ENCODE measurements around the gene DDN.

The DDN gene

GRCh38 chr12:48999371-49000131, at the start of gene DDN:
DDN (minus strand) TSS chr12:48999375; CDS start chr12:48999287, 88 bp downstream.
- DNase-seq (ENCODE audit: low read depth, low spot score), result no peak
- Histone ChIP-seq H3K9me3 (ENCODE audit: low read depth, low read length) (no peaks in the 10 kb centered on the region), H3K36me3 (ENCODE audit: insufficient read depth, low read length) (peaks cover 12% of the 10 kb centered on the region; the same call in 1 of the 2 replicates), H3K9ac (ENCODE audit: insufficient read length) (peak within 1 kb of the TSS; percentile 67), H3K27ac (no peak within 1 kb of the TSS), H3K4me3 (peak within 1 kb of the TSS; percentile 82)
- TF ChIP-seq POLR2AphosphoS5 (IDR thresholded peaks at IDR 0.05; ENCODE audit: borderline replicate concordance, low read depth, low read length) (no peak; the same call in 1 of the 2 replicates), FOXP2 (optimal IDR thresholded peaks at IDR 0.05; ENCODE audit: control extremely low read depth, extremely low read length, insufficient read depth) (no peak), EZH2 (IDR thresholded peaks at IDR 0.05) (no peak)

GRCh38 chr12:49048953-49049352, 49.8 kb upstream of the DDN start:
- H3K9ac ChIP-seq (ENCODE audit: insufficient read length), result no peak overlapping the region
- TF ChIP-seq FOXP2 (optimal IDR thresholded peaks at IDR 0.05; ENCODE audit: control extremely low read depth, extremely low read length, insufficient read depth) (no peak), EZH2 (IDR thresholded peaks at IDR 0.05) (no peak), POLR2AphosphoS5 (IDR thresholded peaks at IDR 0.05; ENCODE audit: borderline replicate concordance, low read depth, low read length) (no peak)
- no peak overlapping the region for H3K27ac ChIP-seq
- peaks cover 95% of the 10 kb centered on the region for H3K36me3 ChIP-seq (ENCODE audit: insufficient read depth, low read length)
- H3K9me3 ChIP-seq (ENCODE audit: low read depth, low read length), result no peaks in the 10 kb centered on the region
- DNase-seq (ENCODE audit: low read depth, low spot score), result no peak
- H3K4me3 ChIP-seq, result no peak overlapping the region

GRCh38 chr12:49046129-49046895, 47.1 kb upstream of the DDN start:
- H3K27ac ChIP-seq, result no peak overlapping the region
- no peak for TF ChIP-seq EZH2 (IDR thresholded peaks at IDR 0.05)
- H3K4me3 ChIP-seq, result no peak overlapping the region
- H3K36me3 ChIP-seq (ENCODE audit: insufficient read depth, low read length), result peaks cover 95% of the 10 kb centered on the region
- no peak overlapping the region for H3K9ac ChIP-seq (ENCODE audit: insufficient read length)
- H3K9me3 ChIP-seq (ENCODE audit: low read depth, low read length), result no peaks in the 10 kb centered on the region
- DNase-seq (ENCODE audit: low read depth, low spot score), result no peak

- TF ChIP-seq EZH2 (IDR thresholded peaks at IDR 0.05), result no peak
- TF ChIP-seq POLR2AphosphoS5 (IDR thresholded peaks at IDR 0.05; ENCODE audit: borderline replicate concordance, low read depth, low read length), result no peak
- no peak for TF ChIP-seq FOXP2 (optimal IDR thresholded peaks at IDR 0.05; ENCODE audit: control extremely low read depth, extremely low read length, insufficient read depth)
- no peak for DNase-seq (ENCODE audit: low read depth, low spot score)
- Histone ChIP-seq H3K27ac (no peak overlapping the region), H3K36me3 (ENCODE audit: insufficient read depth, low read length) (peaks cover 92% of the 10 kb centered on the region), H3K9me3 (ENCODE audit: low read depth, low read length) (no peaks in the 10 kb centered on the region), H3K4me3 (no peak overlapping the region), H3K9ac (ENCODE audit: insufficient read length) (no peak overlapping the region)
Measured at GRCh38 chr12:49044660-49045059, 45.5 kb upstream of the DDN start.

- H3K36me3 ChIP-seq (ENCODE audit: insufficient read depth, low read length), result peaks cover 92% of the 10 kb centered on the region
- no peak overlapping the region for H3K27ac ChIP-seq
- no peaks in the 10 kb centered on the region for H3K9me3 ChIP-seq (ENCODE audit: low read depth, low read length)
- DNase-seq (ENCODE audit: low read depth, low spot score), result no peak
- H3K4me3 ChIP-seq, result no peak overlapping the region
- no peak overlapping the region for H3K9ac ChIP-seq (ENCODE audit: insufficient read length)
- TF ChIP-seq POLR2AphosphoS5 (IDR thresholded peaks at IDR 0.05; ENCODE audit: borderline replicate concordance, low read depth, low read length) (no peak), EZH2 (IDR thresholded peaks at IDR 0.05) (no peak), FOXP2 (optimal IDR thresholded peaks at IDR 0.05; ENCODE audit: control extremely low read depth, extremely low read length, insufficient read depth) (no peak)
Measured at GRCh38 chr12:49043856-49044258, 44.7 kb upstream of the DDN start.

- no peak for TF ChIP-seq FOXP2 (optimal IDR thresholded peaks at IDR 0.05; ENCODE audit: control extremely low read depth, extremely low read length, insufficient read depth)
- no peak for TF ChIP-seq POLR2AphosphoS5 (IDR thresholded peaks at IDR 0.05; ENCODE audit: borderline replicate concordance, low read depth, low read length)
- no peak for TF ChIP-seq EZH2 (IDR thresholded peaks at IDR 0.05)
- DNase-seq (ENCODE audit: low read depth, low spot score), result no peak
- H3K4me3 ChIP-seq, result no peak overlapping the region
- no peaks in the 10 kb centered on the region for H3K9me3 ChIP-seq (ENCODE audit: low read depth, low read length)
- H3K36me3 ChIP-seq (ENCODE audit: insufficient read depth, low read length), result peaks cover 92% of the 10 kb centered on the region
- H3K27ac ChIP-seq, result no peak overlapping the region
- no peak overlapping the region for H3K9ac ChIP-seq (ENCODE audit: insufficient read length)
Measured at GRCh38 chr12:49043241-49043640, 44.1 kb upstream of the DDN start.

- DNase-seq (ENCODE audit: low read depth, low spot score), result no peak
- peaks cover 95% of the 10 kb centered on the region for H3K36me3 ChIP-seq (ENCODE audit: insufficient read depth, low read length)
- H3K9ac ChIP-seq (ENCODE audit: insufficient read length), result no peak overlapping the region
- no peak for TF ChIP-seq EZH2 (IDR thresholded peaks at IDR 0.05)
- TF ChIP-seq FOXP2 (optimal IDR thresholded peaks at IDR 0.05; ENCODE audit: control extremely low read depth, extremely low read length, insufficient read depth), result no peak
- TF ChIP-seq POLR2AphosphoS5 (IDR thresholded peaks at IDR 0.05; ENCODE audit: borderline replicate concordance, low read depth, low read length), result no peak
- no peak overlapping the region for H3K27ac ChIP-seq
- H3K4me3 ChIP-seq, result no peak overlapping the region
- no peaks in the 10 kb centered on the region for H3K9me3 ChIP-seq (ENCODE audit: low read depth, low read length)
Measured at GRCh38 chr12:49041881-49042484, 42.8 kb upstream of the DDN start.

All from SK-N-MC (cell line).